Measurements from ENCODE around the gene HYI. TPM values are rescaled to one million over a fixed set of nuclear protein-coding genes. Genes with fewer than 3 reads are reported as not detected.

The HYI gene
- total RNA-seq, 1 donor from 2014 or later = 135 TPM

DNA sequence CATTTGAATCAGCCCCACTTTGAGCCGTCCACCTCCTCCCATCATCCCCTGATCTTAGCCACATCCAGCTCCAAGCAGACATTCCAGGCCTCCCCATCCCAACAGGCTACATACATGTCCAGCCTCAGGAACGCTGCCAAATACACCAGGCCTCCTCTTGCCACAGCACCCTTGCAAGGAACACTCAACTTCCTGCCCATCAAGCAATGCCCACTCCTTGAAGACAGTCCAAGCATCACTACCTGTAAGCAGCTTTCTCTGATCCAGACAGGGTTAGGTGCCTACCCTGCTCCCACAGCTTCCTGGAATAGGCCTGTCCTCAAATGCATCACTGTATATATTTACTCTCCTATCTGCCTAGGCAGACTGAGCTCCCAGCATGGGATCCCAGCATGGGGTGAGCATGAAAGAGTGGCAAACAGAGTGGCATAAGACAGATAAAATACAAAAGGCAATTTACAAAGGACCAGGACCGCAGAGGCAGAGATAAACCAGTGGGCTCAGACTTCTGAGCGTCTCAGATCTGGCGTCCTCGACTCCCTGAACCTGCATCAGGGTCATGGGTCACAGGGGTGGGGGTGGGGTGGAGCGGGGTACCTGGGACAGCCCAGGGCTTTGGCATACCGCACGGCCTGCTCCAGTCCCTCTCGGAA lies 816 bp downstream of the HYI start:
- TF ChIP-seq, protein P1, sequence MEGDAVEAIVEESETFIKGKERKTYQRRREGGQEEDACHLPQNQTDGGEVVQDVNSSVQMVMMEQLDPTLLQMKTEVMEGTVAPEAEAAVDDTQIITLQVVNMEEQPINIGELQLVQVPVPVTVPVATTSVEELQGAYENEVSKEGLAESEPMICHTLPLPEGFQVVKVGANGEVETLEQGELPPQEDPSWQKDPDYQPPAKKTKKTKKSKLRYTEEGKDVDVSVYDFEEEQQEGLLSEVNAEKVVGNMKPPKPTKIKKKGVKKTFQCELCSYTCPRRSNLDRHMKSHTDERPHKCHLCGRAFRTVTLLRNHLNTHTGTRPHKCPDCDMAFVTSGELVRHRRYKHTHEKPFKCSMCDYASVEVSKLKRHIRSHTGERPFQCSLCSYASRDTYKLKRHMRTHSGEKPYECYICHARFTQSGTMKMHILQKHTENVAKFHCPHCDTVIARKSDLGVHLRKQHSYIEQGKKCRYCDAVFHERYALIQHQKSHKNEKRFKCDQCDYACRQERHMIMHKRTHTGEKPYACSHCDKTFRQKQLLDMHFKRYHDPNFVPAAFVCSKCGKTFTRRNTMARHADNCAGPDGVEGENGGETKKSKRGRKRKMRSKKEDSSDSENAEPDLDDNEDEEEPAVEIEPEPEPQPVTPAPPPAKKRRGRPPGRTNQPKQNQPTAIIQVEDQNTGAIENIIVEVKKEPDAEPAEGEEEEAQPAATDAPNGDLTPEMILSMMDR (conservative IDR thresholded peaks at IDR 0.05; ENCODE audit: low read depth, low read length) = no peak
- no peak for DNase-seq (ENCODE audit: low read depth)
- H3K4me3 ChIP-seq (ENCODE audit: low read depth, low read length) = peak overlapping the region; percentile 50

- TF ChIP-seq, protein P1 (conservative IDR thresholded peaks at IDR 0.05; ENCODE audit: low read depth, low read length) = no peak
- no peak for DNase-seq (ENCODE audit: low read depth)
- no peak overlapping the region for H3K4me3 ChIP-seq (ENCODE audit: low read depth, low read length)
These were observed 1.8 kb downstream of the HYI start for GRCh38 chr1:43451701-43452532.

GRCh38 chr1:43451157-43451591 lies 2.6 kb downstream of the HYI start:
- TF ChIP-seq, protein P1 (conservative IDR thresholded peaks at IDR 0.05; ENCODE audit: low read depth, low read length) = no peak
- H3K4me3 ChIP-seq (ENCODE audit: low read depth, low read length) = no peak overlapping the region
- no peak for DNase-seq (ENCODE audit: low read depth)

- DNase-seq (ENCODE audit: low read depth) = no peak
- TF ChIP-seq, protein P1 (conservative IDR thresholded peaks at IDR 0.05; ENCODE audit: low read depth, low read length) = no peak
- no peak overlapping the region for H3K4me3 ChIP-seq (ENCODE audit: low read depth, low read length)
These were observed 3.3 kb downstream of the HYI start for GRCh38 chr1:43450251-43450941.

GRCh38 chr1:43449708-43450069 lies 4.0 kb downstream of the HYI start:
- TF ChIP-seq, protein P1 (conservative IDR thresholded peaks at IDR 0.05; ENCODE audit: low read depth, low read length) = no peak
- H3K4me3 ChIP-seq (ENCODE audit: low read depth, low read length) = no peak overlapping the region
- no peak for DNase-seq (ENCODE audit: low read depth)

DNA sequence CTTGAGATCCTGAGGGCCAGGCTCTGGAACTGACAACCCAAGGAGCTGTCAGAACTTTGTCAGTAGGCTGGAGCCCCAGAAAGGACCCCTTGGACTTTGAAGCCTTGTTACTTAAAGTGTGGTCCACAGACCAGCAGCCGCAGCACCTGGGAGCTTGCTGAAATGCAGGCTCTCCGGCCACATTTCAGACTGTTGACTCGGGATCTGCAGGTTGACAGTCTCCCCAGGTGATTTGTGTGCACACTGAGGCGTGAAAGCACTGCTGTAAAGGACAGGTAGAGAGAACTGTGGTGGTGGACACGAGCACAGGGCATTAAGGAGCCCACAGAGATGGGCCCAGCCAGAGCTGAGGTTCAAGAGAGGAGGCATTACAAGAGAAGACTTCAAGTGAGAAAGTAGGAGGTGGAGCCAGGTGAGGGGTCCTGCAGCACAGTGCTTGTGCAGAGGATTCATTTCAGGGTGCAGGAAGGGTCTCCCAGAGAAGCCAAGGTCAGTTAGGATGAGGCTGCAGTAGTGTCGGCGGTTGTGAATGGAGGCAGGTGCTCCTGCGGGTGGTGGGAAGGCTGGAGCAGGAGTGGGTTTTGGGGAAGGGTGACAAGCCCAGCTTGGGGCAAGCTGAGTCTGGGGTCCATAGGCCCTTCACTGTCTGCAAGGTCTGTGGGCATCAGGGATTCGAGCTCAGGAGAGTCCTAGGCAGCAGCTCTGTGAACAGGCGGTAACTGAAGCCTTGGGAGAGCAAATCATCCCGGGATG lies 4.6 kb downstream of the HYI start:
- no peak overlapping the region for H3K4me3 ChIP-seq (ENCODE audit: low read depth, low read length)
- DNase-seq (ENCODE audit: low read depth) = no peak
- TF ChIP-seq, protein P1 (conservative IDR thresholded peaks at IDR 0.05; ENCODE audit: low read depth, low read length) = no peak

Measured in epithelial cell of proximal tubule (primary cell).